ENCODE data around the gene KCNS1. TPM values are rescaled to one million over a fixed set of nuclear protein-coding genes. Genes with fewer than 3 reads are reported as not detected.

Gene KCNS1
- total and polyA plus RNA-seq, 2 donors = 0.14 to 0.34 TPM

- Histone ChIP-seq H3K36me3 (ENCODE audit: control insufficient read depth in 2 of 2, insufficient read depth in 2 of 2, low read length in 1 of 2) (peaks cover 12 to 13% of the 10 kb centered on the region in 2 donors), H3K27me3 (ENCODE audit: control insufficient read depth in 2 of 2, insufficient read depth in 1 of 2, low read length in 1 of 2) (no peaks in the 10 kb centered on the region), H3K4me3 (ENCODE audit: low read length in 2 of 2) (no peak overlapping the region), H3K27ac (ENCODE audit: low read depth in 1 of 2, low read length in 1 of 2) (peak overlapping the region in 1 of 2 donors; percentile 34), H3K9me3 (ENCODE audit: control insufficient read depth in 2 of 2, insufficient read depth in 1 of 2, low read length in 1 of 2) (no peaks in the 10 kb centered on the region), H3K4me1 (ENCODE audit: control insufficient read depth in 2 of 2, insufficient read depth in 2 of 2, low read length in 2 of 2) (peaks cover 5 to 6% of the 10 kb centered on the region in 2 donors)
- 48% methylated on average over 3 of the region's 3 CpGs for WGBS
- DNase-seq (ENCODE audit: low read depth in 6 of 9, low spot score in 9 of 9) = peak in 1 of 9 donors; percentile 22
Measured at GRCh38 chr20:45051204-45052060, 49.5 kb downstream of the KCNS1 start.

GRCh38 chr20:45049904-45050471 is 50.9 kb downstream of the KCNS1 start:
- Histone ChIP-seq H3K9me3 (ENCODE audit: control insufficient read depth in 2 of 2, insufficient read depth in 1 of 2, low read length in 1 of 2) (no peaks in the 10 kb centered on the region), H3K4me1 (ENCODE audit: control insufficient read depth in 2 of 2, insufficient read depth in 2 of 2, low read length in 2 of 2) (peaks cover 5 to 6% of the 10 kb centered on the region in 2 donors), H3K4me3 (ENCODE audit: low read length in 2 of 2) (no peak overlapping the region), H3K27me3 (ENCODE audit: control insufficient read depth in 2 of 2, insufficient read depth in 1 of 2, low read length in 1 of 2) (no peaks in the 10 kb centered on the region), H3K36me3 (ENCODE audit: control insufficient read depth in 2 of 2, insufficient read depth in 2 of 2, low read length in 1 of 2) (peaks cover 11 to 16% of the 10 kb centered on the region in 2 donors), H3K27ac (ENCODE audit: low read depth in 1 of 2, low read length in 1 of 2) (peak overlapping the region; percentile 7 to 64)
- DNase-seq (ENCODE audit: low read depth in 6 of 9, low spot score in 9 of 9) = peak in 2 of 9 donors; percentile 18 to 28
- 57% methylated on average over 5 of the region's 5 CpGs for WGBS

- 96% methylated on average over 3 of the region's 3 CpGs for WGBS
- H3K27ac ChIP-seq (ENCODE audit: low read depth in 1 of 2, low read length in 1 of 2) = no peak overlapping the region
- H3K4me3 ChIP-seq (ENCODE audit: low read length in 2 of 2) = no peak overlapping the region
- DNase-seq (ENCODE audit: low read depth in 6 of 9, low spot score in 9 of 9) = no peak
- H3K36me3 ChIP-seq (ENCODE audit: control insufficient read depth in 2 of 2, insufficient read depth in 2 of 2, low read length in 1 of 2) = peaks cover 7 to 17% of the 10 kb centered on the region in 2 donors
- no peaks in the 10 kb centered on the region for H3K9me3 ChIP-seq (ENCODE audit: control insufficient read depth in 2 of 2, insufficient read depth in 1 of 2, low read length in 1 of 2)
- H3K27me3 ChIP-seq (ENCODE audit: control insufficient read depth in 2 of 2, insufficient read depth in 1 of 2, low read length in 1 of 2) = no peaks in the 10 kb centered on the region
- peaks cover 5 to 6% of the 10 kb centered on the region in 2 donors for H3K4me1 ChIP-seq (ENCODE audit: control insufficient read depth in 2 of 2, insufficient read depth in 2 of 2, low read length in 2 of 2)
Measured at GRCh38 chr20:45049438-45049837, 51.5 kb downstream of the KCNS1 start.

- no peak for DNase-seq (ENCODE audit: low read depth in 6 of 9, low spot score in 9 of 9)
- WGBS = 97% methylated on average over 2 of the region's 2 CpGs
- Histone ChIP-seq H3K4me1 (ENCODE audit: control insufficient read depth in 2 of 2, insufficient read depth in 2 of 2, low read length in 2 of 2) (peaks cover 5 to 6% of the 10 kb centered on the region in 2 donors), H3K9me3 (ENCODE audit: control insufficient read depth in 2 of 2, insufficient read depth in 1 of 2, low read length in 1 of 2) (no peaks in the 10 kb centered on the region), H3K27ac (ENCODE audit: low read depth in 1 of 2, low read length in 1 of 2) (no peak overlapping the region), H3K4me3 (ENCODE audit: low read length in 2 of 2) (no peak overlapping the region), H3K27me3 (ENCODE audit: control insufficient read depth in 2 of 2, insufficient read depth in 1 of 2, low read length in 1 of 2) (no peaks in the 10 kb centered on the region), H3K36me3 (ENCODE audit: control insufficient read depth in 2 of 2, insufficient read depth in 2 of 2, low read length in 1 of 2) (peaks cover 2 to 10% of the 10 kb centered on the region in 2 donors)
Measured at GRCh38 chr20:45047581-45048119, 53.3 kb downstream of the KCNS1 start.

GRCh38 chr20:45044601-45045000 is 56.3 kb downstream of the KCNS1 start:
- no peak for DNase-seq (ENCODE audit: low read depth in 6 of 9, low spot score in 9 of 9)
- Histone ChIP-seq H3K36me3 (ENCODE audit: control insufficient read depth in 2 of 2, insufficient read depth in 2 of 2, low read length in 1 of 2) (peaks cover 6 to 10% of the 10 kb centered on the region in 2 donors), H3K9me3 (ENCODE audit: control insufficient read depth in 2 of 2, insufficient read depth in 1 of 2, low read length in 1 of 2) (no peaks in the 10 kb centered on the region), H3K27ac (ENCODE audit: low read depth in 1 of 2, low read length in 1 of 2) (no peak overlapping the region), H3K27me3 (ENCODE audit: control insufficient read depth in 2 of 2, insufficient read depth in 1 of 2, low read length in 1 of 2) (no peaks in the 10 kb centered on the region), H3K4me3 (ENCODE audit: low read length in 2 of 2) (no peak overlapping the region), H3K4me1 (ENCODE audit: control insufficient read depth in 2 of 2, insufficient read depth in 2 of 2, low read length in 2 of 2) (no peaks in the 10 kb centered on the region)
- 99% methylated on average over 3 of the region's 3 CpGs for whole genome bisulfite sequencing

- 75% methylated on average over 5 of the region's 5 CpGs for WGBS
- Histone ChIP-seq H3K4me1 (ENCODE audit: control insufficient read depth in 2 of 2, insufficient read depth in 2 of 2, low read length in 2 of 2) (no peaks in the 10 kb centered on the region), H3K4me3 (ENCODE audit: low read length in 2 of 2) (no peak overlapping the region), H3K36me3 (ENCODE audit: control insufficient read depth in 2 of 2, insufficient read depth in 2 of 2, low read length in 1 of 2) (peaks cover 6 to 10% of the 10 kb centered on the region in 2 donors), H3K27ac (ENCODE audit: low read depth in 1 of 2, low read length in 1 of 2) (no peak overlapping the region), H3K27me3 (ENCODE audit: control insufficient read depth in 2 of 2, insufficient read depth in 1 of 2, low read length in 1 of 2) (no peaks in the 10 kb centered on the region), H3K9me3 (ENCODE audit: control insufficient read depth in 2 of 2, insufficient read depth in 1 of 2, low read length in 1 of 2) (no peaks in the 10 kb centered on the region)
- peak; percentile 14 to 82 (median 45) for DNase-seq (ENCODE audit: low read depth in 6 of 9, low spot score in 9 of 9)
Measured at GRCh38 chr20:45044084-45044573, 56.8 kb downstream of the KCNS1 start.

- Histone ChIP-seq H3K4me1 (ENCODE audit: control insufficient read depth in 2 of 2, insufficient read depth in 2 of 2, low read length in 2 of 2) (no peaks in the 10 kb centered on the region), H3K27ac (ENCODE audit: low read depth in 1 of 2, low read length in 1 of 2) (no peak overlapping the region), H3K4me3 (ENCODE audit: low read length in 2 of 2) (no peak overlapping the region), H3K27me3 (ENCODE audit: control insufficient read depth in 2 of 2, insufficient read depth in 1 of 2, low read length in 1 of 2) (no peaks in the 10 kb centered on the region), H3K36me3 (ENCODE audit: control insufficient read depth in 2 of 2, insufficient read depth in 2 of 2, low read length in 1 of 2) (peaks cover 6 to 7% of the 10 kb centered on the region in 2 donors), H3K9me3 (ENCODE audit: control insufficient read depth in 2 of 2, insufficient read depth in 1 of 2, low read length in 1 of 2) (no peaks in the 10 kb centered on the region)
- 100% methylated on average over 1 of the region's 1 CpG for WGBS
- DNase-seq (ENCODE audit: low read depth in 6 of 9, low spot score in 9 of 9) = no peak
Measured at GRCh38 chr20:45042978-45043377, 57.9 kb downstream of the KCNS1 start.
